Midbrain (tissue), 1 donor: ENCODE measurements around the gene GOLGA6D.
"Not testable (repeated sequence)": the region's sequence is repeated elsewhere in the genome, so short reads cannot be mapped to it uniquely, and the experiment has no call there.

Experiments
- DNase-seq: peaks from one replicate; lab custom pipeline; 2025; lab: John Stamatoyannopoulos, UW

The GOLGA6D gene

DNA sequence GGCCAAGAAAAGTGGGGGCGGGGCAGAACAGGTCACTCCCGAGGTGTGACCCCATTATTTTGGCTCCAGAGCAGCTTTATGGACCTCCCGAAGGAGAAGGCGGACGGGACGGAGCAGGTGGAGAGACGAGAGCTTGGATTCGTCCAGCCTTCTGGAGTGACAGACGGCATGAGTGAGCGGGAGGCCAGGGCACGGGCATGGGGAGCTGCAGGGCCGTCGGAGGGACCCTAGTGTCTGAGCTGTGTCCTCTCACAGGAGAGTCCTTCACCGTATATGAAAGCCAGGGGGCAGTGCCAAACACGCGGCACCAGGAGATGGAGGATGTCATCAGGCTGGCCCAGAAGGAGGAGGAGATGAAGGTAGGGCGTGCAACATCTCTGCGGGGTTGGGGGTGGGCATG is 11.0 kb downstream of the GOLGA6D start:
- not testable (repeated sequence) for DNase-seq

DNA sequence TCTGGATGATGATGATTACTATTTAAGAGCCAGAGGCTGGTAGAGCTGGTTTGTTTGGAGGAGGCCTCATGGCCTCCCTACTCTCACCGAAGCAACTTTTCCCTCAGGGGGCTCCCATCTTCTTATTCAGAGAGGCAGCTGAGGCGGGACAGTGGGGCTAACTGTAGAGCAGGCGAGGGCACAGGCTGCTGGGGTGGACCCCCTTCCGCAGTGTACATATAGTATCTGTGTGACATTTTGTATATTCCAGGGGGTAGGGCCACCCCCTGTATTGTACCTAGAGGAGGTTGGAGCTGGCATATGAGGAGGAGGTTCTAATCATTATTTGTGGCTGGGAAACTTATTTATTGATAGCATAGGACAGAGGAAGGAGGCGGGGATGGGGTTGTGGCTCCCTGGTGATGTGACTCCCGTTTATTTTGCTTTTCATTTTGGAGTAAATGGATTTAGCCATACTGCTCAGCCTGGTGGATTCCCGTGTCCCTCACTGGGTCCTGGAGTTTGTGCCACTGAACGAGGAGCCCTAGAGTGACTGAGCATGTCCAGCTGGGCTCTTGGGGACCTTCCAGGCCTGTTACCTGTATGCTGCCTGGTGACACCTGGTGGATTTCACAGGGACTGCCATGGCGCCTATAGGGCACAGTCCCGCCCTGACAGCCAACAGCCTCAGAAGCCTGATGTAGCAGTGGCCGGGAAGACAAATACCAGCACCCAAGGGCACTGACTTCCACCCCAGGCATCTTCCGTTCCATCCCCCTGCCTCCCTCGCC is 16.1 kb downstream of the GOLGA6D start:
- not testable (repeated sequence) for DNase-seq

DNA sequence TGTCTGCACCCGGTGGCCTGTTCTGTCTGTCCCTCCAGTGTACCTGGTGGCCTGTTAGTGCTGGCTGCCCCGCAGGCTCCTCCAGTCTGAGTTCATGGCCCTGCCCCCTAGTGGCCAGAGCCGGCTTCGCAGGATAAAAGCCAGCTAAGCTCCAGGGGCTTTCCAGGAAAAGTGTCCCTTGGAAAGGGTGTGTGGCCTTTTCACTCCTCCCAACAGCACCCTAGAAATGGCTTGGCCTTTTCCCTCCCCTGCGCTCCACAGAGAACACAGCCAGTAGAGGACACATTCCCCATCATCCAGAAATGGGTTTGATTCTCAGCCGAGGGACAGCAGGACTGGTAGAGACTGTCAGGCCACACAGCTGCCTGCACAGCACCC is 16.7 kb downstream of the GOLGA6D start:
- not testable (repeated sequence) for DNase-seq

DNA sequence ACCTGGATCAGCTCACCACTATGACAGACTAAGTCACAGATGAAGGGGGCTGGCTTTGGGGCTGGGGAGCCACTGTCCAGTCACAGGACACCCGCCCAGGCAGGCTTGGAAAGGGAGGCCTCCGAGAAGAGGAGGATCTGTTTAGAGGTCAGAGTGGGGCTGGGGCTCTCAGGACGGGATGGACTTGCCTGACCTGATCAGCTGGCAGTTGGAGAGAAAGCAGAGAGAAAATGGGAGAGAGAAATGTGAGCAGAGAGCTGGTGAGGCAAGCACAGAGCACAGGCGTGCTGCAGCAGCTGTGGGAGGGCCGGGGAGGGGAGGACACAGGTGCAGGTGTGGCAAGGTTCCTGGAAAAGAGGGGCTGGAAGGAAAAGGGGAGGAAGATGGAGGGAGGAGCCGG is 17.4 kb downstream of the GOLGA6D start:
- not testable (repeated sequence) for DNase-seq

DNA sequence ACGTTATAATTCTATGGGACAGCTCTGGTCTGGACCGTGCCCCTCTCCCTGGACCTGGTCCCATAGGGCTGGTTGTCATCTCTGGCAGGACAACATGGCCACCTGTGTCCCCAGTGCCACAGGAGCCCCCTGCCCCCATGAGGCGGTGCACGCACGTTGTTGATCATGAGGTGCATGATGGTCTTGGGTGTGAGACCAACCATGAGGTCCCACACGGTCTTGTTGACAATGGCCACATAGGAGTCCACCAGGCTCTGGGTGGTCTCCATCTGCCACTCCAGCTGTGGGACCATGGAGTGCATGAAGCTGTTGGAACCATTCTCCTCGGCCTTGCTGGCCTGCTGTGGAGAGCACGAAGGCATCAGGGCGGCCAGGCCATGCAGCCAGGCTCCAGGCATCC is 19.7 kb downstream of the GOLGA6D start:
- no peak for DNase-seq

DNA sequence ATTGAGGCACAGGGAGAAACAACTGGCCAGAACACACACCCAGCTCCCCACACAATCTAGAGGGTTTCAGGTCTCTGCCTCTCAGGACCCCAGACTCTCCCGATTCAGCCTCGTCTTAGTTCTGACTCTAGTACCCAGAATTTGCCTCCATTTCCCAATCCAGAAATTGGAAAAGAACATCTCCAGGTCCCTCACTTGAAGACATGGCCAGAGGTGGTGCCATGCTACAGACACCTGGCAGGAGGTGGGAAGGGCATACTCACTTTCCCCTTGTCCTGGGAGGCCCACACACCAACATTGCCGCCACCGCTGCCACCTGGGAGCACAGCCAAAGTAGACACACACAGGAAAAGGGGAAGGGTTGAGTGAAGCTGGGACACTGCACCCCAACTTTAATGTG is 20.1 kb downstream of the GOLGA6D start:
- DNase-seq = not testable (repeated sequence)

DNA sequence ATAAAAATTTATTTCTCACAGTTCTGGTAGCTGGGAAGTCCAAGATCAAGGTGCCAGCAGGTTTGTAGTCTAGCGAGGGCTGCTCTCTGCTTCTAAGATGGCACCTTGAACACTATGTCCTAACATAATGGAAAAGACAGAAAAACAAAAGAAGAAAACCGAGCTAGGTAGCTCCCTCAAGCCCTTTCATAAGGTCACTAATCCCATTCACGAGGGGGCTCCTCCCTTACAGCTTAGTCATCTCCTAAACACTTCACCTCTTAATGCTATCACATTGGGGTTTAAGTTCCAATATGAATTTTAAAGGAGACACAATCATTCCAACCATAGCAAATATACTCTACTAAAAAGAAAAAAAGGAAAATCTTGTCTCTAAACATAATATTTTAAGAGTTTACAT is 23.6 kb downstream of the GOLGA6D start:
- no peak for DNase-seq

DNA sequence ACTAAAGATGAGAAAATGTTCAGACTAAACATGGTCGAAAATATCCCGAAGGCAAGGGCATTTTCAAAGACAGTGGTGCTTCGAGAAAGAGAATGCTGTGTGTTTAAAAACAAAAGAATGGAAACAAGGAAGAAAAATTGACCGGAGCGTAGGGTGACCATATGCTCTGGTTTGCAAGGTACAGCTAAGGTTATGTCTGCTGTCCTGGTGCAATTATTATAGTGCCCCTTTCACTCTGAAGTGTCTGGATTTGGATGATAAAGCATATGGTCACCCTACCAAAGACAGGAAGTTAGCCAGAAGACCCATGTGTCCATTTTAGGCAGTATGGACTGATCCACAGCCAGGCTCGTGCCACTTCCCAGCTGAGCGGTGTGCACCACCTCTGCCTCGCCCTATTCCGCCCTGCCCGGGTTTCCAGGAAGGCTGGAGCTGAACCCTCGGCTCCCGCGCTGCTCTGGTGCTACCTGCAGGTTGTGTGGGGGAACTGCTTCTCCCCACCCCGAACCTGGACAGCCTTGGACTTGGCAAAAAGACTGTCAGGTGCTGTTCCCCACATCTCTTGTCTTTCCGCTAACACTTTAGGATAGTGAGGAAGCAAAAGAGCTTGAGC is 25.2 kb downstream of the GOLGA6D start:
- no peak for DNase-seq

DNA sequence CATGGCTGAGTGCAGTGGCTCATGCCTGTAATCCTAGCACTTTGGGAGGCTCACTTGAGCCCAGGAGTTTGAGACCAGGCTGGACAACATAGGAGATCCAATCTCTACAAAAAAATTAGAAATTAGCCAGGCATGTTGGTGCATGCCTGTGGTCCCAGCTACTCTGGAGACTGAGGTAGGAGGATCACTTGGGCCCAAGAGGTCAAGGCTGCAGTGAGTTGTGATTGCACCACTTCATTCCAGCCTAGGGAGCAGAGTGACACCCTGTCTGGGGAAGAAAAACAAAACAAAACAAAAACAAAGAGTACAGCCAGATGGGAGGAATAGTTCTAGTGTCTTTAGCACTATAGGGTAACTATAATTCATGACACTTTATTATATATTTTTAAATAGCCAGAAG is 27.1 kb downstream of the GOLGA6D start:
- DNase-seq = no peak

DNA sequence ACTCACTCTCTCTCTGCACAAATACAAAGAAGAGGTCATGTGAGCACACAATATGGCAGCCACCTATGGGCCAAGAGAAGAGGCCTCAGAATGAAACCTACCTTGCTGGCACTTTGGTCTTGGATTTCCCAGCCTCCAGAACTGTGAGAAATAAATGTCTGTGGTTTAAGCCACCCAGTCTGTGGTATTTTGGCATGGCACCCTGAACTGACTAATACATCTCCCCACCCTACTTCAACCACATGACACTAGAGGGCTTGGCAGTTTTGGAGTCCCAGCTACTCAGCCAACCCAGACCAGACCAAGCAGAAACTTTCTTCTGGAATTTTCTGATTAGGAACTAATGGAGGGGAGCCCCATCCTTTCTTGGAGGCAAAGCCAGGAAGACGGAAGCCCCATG is 29.9 kb downstream of the GOLGA6D start:
- DNase-seq = not testable (repeated sequence)

DNA sequence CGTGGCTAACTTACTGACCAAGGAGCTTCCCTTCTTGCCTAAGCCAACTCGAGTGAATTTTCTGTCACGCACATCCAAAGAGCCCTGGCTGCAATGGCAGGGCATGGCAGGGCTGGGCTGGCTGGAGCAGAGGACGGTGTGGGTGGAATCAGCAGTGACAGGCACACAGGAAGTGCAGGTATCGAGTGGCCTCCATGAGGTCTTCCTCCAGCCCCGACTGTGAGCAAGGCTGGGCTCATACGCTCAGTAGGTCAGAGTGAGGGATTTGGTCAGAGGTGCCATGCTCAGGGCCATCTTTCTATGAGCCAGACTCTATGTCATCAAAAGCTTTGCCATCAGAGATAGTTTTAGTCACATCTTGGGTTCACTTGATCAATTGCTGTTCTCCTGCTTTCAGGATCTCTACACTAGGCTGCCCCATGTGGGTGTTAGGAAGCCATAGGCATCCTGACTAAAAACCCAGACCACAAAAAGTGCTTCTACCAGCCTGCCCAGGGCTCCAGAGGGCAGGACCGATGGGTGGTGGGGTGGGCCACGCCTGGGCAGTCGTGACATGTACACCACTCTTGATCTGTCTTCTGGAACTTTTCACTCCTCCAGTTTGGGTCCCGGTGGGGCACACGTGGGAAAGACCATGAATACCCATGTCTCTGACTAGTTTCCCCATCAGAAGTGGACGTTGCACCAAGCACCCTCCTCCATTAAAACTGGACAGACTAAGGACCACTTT is 30.6 kb downstream of the GOLGA6D start:
- no peak for DNase-seq

DNA sequence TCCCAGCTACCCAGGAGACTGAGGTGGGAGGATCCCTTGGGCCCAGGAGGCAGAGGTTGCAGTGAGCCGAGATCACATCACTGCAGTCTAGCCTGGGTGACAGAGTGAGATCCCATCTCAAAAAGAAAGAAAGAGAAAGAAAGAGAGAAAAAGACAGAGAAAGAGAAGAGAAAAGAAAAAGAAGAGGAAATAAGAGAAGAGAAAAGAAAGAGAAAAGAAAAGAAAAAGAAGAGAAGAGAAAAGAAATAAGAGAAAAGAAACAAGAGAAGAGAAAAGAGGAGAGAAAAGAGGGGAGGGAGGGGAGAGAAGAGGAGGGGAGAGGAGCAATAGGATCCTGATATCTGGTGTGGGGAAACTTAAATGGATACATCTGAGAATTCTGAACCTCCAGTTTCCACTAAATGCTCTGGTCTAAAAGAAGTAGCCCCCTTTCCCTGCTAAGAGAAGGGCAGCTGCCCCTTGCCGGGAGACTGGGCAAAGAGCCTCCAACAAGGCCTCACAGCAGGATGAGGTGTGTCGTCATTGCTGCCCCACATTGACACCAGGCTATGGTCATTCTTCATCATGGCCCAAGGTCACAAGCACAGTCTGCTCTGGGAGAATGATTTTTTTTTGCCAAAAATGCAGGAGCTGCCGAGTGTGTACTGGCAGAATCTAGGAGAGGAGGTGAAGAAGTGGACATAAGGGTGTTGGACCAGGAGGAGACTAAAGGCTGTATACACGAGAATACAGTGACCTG is 32.1 kb downstream of the GOLGA6D start:
- DNase-seq = no peak

DNA sequence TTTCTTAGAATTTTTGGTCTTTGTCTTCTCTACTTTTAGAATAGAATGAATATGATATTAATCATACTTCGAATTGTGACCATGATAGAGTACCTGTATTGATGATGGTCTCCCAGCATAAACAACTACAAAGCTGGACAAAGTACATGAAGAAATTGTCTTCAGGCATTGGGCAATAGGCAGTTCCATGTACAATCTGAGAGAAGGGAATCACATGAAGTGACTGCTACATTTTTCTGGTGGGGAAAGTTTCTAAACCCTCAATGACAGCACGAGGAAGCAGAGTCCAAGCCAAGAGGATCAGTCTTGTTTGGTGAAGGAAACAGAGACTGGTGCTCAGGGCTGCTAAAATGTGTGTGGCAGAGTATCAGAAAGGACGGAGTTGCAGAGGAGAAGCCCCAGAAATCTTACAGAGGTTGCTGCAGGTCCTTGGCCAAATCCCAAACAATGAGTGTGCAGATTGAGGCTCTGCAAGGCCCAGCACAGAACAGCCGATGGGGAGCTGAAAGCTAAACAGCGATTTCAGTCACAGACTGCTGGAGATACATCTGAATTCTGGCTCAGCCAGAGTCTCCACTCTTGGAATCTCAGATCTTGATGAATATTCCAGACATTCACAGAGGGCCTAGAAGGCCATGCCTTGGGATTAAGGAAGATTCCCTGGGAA is 36.7 kb downstream of the GOLGA6D start:
- not testable (repeated sequence) for DNase-seq

DNA sequence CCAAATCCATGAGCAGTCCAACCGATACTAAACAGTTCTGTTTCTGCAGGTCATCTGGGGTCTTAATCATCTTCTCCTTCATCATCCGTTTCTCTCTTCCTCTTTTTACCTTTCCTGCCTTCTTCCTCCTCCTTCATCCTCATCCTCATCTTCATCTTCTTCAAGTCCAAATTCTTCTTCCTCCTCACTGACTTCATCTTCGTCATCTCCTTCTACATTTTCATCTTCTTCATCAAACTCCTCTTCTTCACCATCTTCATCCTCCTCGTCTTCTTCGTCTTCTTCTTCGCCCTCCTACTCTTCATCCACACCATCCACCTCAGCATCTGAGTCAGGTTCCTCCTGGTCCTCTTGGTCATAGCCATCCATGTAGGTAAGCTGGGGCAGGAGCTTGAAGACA is 39.1 kb downstream of the GOLGA6D start:
- no peak for DNase-seq

DNA sequence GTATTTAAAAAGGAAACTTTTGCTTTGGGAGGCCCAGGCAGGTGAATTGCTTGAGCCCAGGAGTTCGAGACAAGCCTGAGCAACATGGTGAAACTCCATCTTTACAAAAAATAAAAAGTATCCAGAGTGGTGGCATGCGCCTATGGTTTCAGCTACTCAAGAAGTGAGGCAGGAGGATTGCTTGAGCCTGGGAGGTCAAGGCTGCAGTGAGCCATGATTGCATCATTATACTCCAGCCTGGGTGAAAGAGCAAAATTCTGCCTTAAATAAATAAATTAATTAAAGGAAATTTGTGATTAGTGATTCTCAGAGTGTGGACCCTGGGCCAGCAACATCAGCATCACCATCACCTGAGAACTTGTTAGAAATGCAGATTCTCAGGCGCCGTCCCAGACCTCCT is 43.3 kb downstream of the GOLGA6D start:
- DNase-seq = no peak

DNA sequence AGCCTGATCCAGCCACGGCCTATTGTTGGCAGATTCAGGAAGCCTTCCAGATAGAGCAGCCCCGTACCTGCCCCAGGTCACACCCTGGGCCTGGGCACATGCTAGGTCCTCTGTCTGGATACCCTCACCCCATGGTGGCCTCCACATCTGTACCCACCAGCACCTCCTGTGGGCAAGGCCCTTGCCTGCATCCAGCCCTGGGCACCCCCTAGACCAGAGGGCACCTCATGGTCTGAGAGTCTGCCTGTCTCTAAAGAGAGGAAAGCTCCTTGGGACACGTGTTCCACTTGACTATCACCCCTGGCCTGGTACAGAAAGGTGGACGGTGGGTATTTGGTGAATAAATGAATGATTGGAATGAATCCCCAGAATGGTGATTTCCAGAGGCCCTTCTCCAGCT is 44.4 kb downstream of the GOLGA6D start:
- no peak for DNase-seq

DNA sequence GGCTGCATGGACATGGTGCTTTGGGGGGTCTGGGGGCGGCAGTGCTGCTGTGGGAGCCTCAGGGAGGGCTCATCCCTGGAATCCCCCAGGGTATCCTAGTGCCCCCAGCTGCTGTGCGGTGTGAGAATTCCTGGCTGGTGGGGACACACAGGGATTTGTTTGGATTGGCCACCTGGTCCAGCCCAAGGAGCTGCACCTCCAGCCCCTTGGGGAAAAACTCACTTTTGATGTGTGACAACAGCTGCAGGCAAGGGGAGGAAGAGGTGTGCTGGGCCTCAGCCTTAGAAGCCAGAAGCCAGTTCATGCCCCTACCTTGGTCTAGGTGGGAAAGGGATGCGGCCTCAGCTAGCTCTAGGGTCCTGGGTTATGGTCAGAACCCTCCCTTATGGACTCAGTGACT is 44.9 kb downstream of the GOLGA6D start:
- DNase-seq = no peak

DNA sequence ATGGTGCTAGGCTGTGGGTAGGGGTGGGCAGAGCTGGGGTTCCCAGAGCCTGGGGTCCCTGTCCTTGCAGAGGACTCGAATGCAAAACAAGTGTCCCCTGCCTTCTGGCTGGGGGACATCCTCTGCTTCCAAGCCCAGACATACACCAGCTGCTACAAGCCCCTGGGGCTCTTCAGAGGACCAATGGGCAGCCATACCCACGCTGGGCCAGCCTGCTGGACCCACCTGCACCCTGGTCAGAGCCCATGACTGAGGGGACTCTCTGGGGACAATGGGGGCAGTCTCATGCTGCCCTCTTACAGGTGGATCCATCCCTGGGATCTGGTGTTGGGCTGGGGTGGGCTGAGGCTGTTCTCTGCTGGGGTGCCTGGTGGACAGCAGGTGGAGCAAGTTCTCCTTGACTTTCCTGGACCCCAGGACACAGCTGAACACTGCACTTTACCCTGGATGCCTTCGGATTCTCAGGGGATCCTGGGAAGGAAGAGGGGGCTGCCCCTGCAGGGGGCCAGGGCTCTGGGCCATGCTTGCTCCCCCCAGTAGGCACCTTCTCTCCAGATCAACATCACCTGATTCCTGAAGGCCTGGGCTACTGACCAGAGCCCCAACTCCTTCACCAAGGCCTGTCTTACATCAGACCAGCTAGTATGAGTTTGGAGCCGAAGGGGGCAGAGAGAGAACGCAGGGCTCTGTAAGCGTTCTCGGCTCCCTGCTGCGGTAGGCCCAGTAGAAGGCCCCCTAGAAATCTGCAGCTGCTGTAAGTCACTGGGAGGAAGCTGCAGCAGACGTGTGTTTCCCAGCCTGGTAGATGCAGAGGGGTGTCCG is 46.1 kb downstream of the GOLGA6D start:
- DNase-seq = no peak

DNA sequence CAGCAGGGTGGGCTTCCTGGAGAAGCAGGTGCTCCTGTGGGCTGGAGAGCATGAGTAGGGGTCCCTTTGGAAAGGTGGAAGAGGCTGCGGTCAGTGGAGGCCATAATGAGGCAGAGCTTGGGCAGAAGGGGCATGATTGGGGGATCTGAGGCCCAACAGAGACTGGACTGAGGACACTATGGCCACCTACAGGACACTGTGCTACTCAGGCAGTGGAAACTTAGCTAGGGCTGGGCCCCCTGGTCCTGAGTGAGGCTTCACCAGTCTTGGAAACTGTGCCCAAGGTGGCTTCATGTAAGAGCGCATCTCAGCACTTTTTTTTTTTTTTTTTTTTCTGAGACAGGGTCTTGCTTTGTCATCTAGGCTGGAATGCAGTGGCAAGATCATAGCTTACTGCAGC is 46.9 kb downstream of the GOLGA6D start:
- DNase-seq = no peak

DNA sequence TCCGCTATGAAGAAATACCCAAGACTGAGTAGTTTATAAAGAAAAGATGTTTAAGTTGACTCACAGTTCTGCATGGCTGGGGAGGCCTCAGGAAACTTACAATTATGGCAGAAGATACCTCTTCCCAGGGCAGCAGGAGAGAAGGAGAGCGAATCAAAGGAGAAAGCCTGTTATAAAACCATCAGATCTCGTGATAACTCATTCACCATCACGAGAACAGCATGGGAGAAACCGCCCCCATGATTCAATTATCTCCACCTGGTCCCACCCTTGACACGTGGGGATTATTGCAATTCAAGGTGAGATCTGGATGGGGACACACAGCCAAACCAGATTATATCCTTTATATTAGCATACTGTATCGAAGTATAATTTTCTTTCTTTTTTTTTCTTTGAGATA is 49.5 kb downstream of the GOLGA6D start:
- DNase-seq = not testable (repeated sequence)
